Measurements from ENCODE around the gene SPP1. TPM values are rescaled to one million over a fixed set of nuclear protein-coding genes. Genes with fewer than 3 reads are reported as not detected.

Gene SPP1
- total RNA-seq, 1 experiment from 2014 or later: not detected

- no TSS peak for BruUV-seq (replicated peaks)
- H3K9me3 ChIP-seq (ENCODE audit: low read length): no peaks in the 10 kb centered on the region
- H3K27ac ChIP-seq (ENCODE audit: low read length): no peak overlapping the region
- no peaks in the 10 kb centered on the region for H3F3A ChIP-seq (ENCODE audit: low read length, unreplicated experiment)
- intact Hi-C loops (cut with micrococcal nuclease): no loop called here
- DNase-seq (no peak), ATAC-seq (no peak)
- H4K20me1 ChIP-seq (ENCODE audit: low read length): no peaks in the 10 kb centered on the region
- TF ChIP-seq CTCF (conservative IDR thresholded peaks at IDR 0.05; ENCODE audit: low read depth, low read length) (no peak), EZH2phosphoT487 (IDR thresholded peaks at IDR 0.05; ENCODE audit: borderline replicate concordance, low read length) (no peak), EZH2 (IDR thresholded peaks at IDR 0.05; ENCODE audit: low read length, unreplicated experiment) (no peak)
- no peak overlapping the region for H3K4me3 ChIP-seq (ENCODE audit: low read length)
- H3K4me1 ChIP-seq (ENCODE audit: insufficient read depth, low read length): peaks cover 23% of the 10 kb centered on the region
- no peak overlapping the region for H3K4me2 ChIP-seq (ENCODE audit: low read length)
- H3K9ac ChIP-seq (ENCODE audit: low read length): no peak overlapping the region
- no peaks in the 10 kb centered on the region for H3K27me3 ChIP-seq (ENCODE audit: low read length)
- H3K79me2 ChIP-seq (ENCODE audit: low read length): peaks cover 78% of the 10 kb centered on the region
- CTCF ChIA-PET: no interaction called here
- POLR2A ChIA-PET (ENCODE audit: unreplicated experiment): no interaction called here
- H3K36me3 ChIP-seq (ENCODE audit: low read depth, low read length): no peaks in the 10 kb centered on the region
- H2AFZ ChIP-seq (ENCODE audit: low read length): no peak overlapping the region
- no peaks in the 10 kb centered on the region for H3K9me2 ChIP-seq (replicated peaks; ENCODE audit: low read length)
These were observed 37.1 kb downstream of the SPP1 start for GRCh38 chr4:88012647-88013046.

DNA sequence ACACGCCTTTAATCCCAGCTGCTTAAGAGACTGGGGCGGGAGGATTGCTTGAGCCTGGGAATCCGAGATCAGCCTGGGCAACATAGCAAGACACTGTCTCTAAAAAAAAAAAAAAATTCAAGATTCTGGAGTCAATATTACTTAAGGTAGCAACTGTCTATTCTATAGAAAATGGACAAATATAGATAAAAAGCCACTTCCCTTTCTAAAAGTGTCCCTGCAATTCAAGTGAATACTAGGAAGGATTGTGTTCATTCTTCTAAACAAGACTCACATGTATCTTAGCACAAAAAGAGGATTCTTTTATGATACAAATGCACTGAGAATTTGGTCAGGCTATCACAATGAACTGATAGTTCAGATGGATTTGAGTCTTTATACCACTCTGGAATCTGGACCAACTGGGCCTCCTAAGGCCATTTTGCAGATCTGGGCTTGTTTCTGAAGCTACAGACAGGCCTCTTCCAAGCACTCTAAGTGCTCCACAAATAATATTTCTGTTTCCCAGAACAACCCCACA, 38.9 kb downstream of the SPP1 start:
- no peak for ATAC-seq

More for the DNA sequence above, 38.9 kb downstream of the SPP1 start:
- Histone ChIP-seq H3K36me3 (ENCODE audit: low read depth, low read length) (no peaks in the 10 kb centered on the region), H3K4me3 (ENCODE audit: low read length) (no peak overlapping the region), H4K20me1 (ENCODE audit: low read length) (no peaks in the 10 kb centered on the region), H3K27ac (ENCODE audit: low read length) (no peak overlapping the region), H3F3A (ENCODE audit: low read length, unreplicated experiment) (no peaks in the 10 kb centered on the region), H3K79me2 (ENCODE audit: low read length) (peaks cover 75% of the 10 kb centered on the region), H2AFZ (ENCODE audit: low read length) (no peak overlapping the region), H3K4me1 (ENCODE audit: insufficient read depth, low read length) (peaks cover 34% of the 10 kb centered on the region), H3K9me2 (replicated peaks; ENCODE audit: low read length) (no peaks in the 10 kb centered on the region), H3K9ac (ENCODE audit: low read length) (no peak overlapping the region), H3K4me2 (ENCODE audit: low read length) (no peak overlapping the region), H3K9me3 (ENCODE audit: low read length) (no peaks in the 10 kb centered on the region), H3K27me3 (ENCODE audit: low read length) (no peaks in the 10 kb centered on the region)
- DNase-seq: no peak
- no peak for TF ChIP-seq EZH2phosphoT487 (IDR thresholded peaks at IDR 0.05; ENCODE audit: borderline replicate concordance, low read length)
- no peak for TF ChIP-seq EZH2 (IDR thresholded peaks at IDR 0.05; ENCODE audit: low read length, unreplicated experiment)
- TF ChIP-seq CTCF (conservative IDR thresholded peaks at IDR 0.05; ENCODE audit: low read depth, low read length): no peak
- intact Hi-C loops (cut with micrococcal nuclease): no loop called here
- BruUV-seq (replicated peaks): no TSS peak
- ChIA-PET POLR2A (ENCODE audit: unreplicated experiment) (no interaction called here), CTCF (interaction anchor here (0.6 kb wide), 1 partner anchor 532 kb away, joined by 4 read pairs; no protein-coding TSS in a partner anchor)
